Loucy (cell line): ENCODE measurements around the gene RNF17.

Experiments
- H2AFZ ChIP-seq: fragments of 200-600 bp; sonication (generic); 2 replicates; pipeline ENCODE4 v1.6.0; 2016; ENCODE audit warnings: antibody characterized with exemption, mild to moderate bottlenecking, low read length, moderate library complexity
- H3F3A ChIP-seq: fragments of 200-600 bp; 2 replicates; pipeline ENCODE4 v1.6.0; 2016; ENCODE audit warnings: antibody characterized with exemption, low read depth, mild to moderate bottlenecking
- H3K27me3 ChIP-seq: fragments of 200-600 bp; sonication (generic); 2 replicates; pipeline ENCODE4 v1.6.1; 2014; ENCODE audit warnings: low read length, mild to moderate bottlenecking; ENCODE audit not compliant: insufficient read depth, poor library complexity, severe bottlenecking
- H3K36me3 ChIP-seq: fragments of 200-600 bp; sonication (generic); 2 replicates; pipeline ENCODE4 v1.6.1; 2016; ENCODE audit warnings: low read length; ENCODE audit not compliant: insufficient read depth
- H3K4me1 ChIP-seq: fragments of 200-600 bp; sonication (generic); 2 replicates; pipeline ENCODE4 v1.5.1; 2014; ENCODE audit warnings: low read length, mild to moderate bottlenecking; ENCODE audit not compliant: insufficient read depth, poor library complexity, severe bottlenecking
- H3K4me2 ChIP-seq: fragments of 200-600 bp; sonication (generic); 2 replicates; pipeline ENCODE4 v1.6.0; 2014; ENCODE audit warnings: antibody characterized with exemption, low read length, low read depth, mild to moderate bottlenecking; ENCODE audit not compliant: poor library complexity, severe bottlenecking
- H3K4me3 ChIP-seq: fragments of 200-600 bp; sonication (generic); 2 replicates; pipeline ENCODE4 v1.5.1; 2014; ENCODE audit warnings: low read length, mild to moderate bottlenecking, mixed read lengths; ENCODE audit not compliant: poor library complexity, severe bottlenecking
- H3K79me2 ChIP-seq: fragments of 200-600 bp; sonication (generic); 2 replicates; pipeline ENCODE4 v1.6.1; 2014; ENCODE audit warnings: low read length; ENCODE audit not compliant: insufficient read depth
- H3K9ac ChIP-seq: fragments of 200-600 bp; sonication (generic); 2 replicates; pipeline ENCODE4 v1.6.0; 2014; ENCODE audit warnings: mild to moderate bottlenecking, low read depth, low read length, moderate library complexity; ENCODE audit not compliant: poor library complexity, severe bottlenecking
- H3K9me2 ChIP-seq: fragments of 200-600 bp; sonication (generic); replicated peaks from 2 replicates; pipeline ENCODE4 v1.6.1; 2016; ENCODE audit warnings: low read depth, low read length, mixed read lengths
- H3K9me3 ChIP-seq: fragments of 200-600 bp; sonication (generic); 2 replicates; pipeline ENCODE4 v1.6.1; 2014; ENCODE audit warnings: mild to moderate bottlenecking, antibody characterized with exemption, low read length, low read depth; ENCODE audit not compliant: insufficient read depth
- H4K20me1 ChIP-seq: fragments of 200-600 bp; sonication (generic); 2 replicates; pipeline ENCODE4 v1.6.0; 2014; ENCODE audit warnings: antibody characterized with exemption, low read length, mild to moderate bottlenecking; ENCODE audit not compliant: insufficient read depth, poor library complexity, severe bottlenecking
- EZH2phosphoT487 ChIP-seq: fragments of 200-600 bp; IDR thresholded peaks from 2 replicates; pipeline ENCODE4 v1.6.1; 2018; ENCODE audit warnings: antibody characterized with exemption, mild to moderate bottlenecking, moderate library complexity, borderline replicate concordance
- TF ChIP-seq, protein P1 (sequence below): fragments of 200-600 bp; sonication (generic); conservative IDR thresholded peaks from 2 replicates; pipeline ENCODE4 v1.5.1; 2014; ENCODE audit warnings: mild to moderate bottlenecking, antibody characterized with exemption, low read length

The RNF17 gene

DNA sequence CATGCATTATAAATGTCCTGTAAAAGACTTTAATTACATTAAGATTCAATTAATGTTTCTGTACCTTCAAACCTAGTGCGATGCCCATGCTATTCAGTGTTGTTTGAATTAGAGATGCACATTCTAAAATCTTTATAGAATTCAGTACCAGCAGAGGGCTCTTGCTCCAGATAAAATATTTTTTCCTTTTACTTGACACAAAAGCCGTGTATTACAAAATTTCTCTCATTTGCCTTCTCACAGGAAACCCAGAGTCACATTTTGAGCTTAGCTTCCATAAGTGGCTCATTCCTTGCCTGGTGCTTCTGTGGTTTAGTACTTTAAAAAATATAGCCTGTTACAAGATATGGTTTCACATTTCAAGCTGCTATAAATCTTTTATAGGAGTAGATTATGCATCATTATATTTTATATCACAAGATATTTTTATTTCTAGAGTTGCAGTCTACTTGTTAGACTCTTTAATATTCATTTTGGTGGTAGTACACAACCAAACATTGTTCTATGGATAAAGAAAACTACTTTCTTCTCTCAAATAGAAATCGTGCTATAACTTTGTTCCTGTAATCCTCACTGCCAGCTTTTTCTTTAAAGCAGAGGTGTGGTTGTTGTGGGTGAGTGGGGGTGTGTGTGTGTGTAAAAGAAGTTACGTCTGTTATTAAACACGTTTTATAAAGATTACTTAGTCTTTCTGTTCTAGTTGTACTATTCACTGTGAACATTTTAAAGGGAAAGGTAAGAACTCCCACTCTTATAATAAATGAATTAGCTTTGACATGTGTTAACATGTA, 101.4 kb downstream of the RNF17 start:
- Histone ChIP-seq H3K36me3 (no peaks in the 10 kb centered on the region), H3K79me2 (no peaks in the 10 kb centered on the region), H3K9me2 (no peaks in the 10 kb centered on the region), H2AFZ (peak overlapping the region; percentile 59; the same call in 1 of the 2 replicates), H3K9ac (peak overlapping the region; percentile 46), H3K4me1 (peaks cover 24% of the 10 kb centered on the region), H3K4me2 (peak overlapping the region; percentile 57), H3K4me3 (peak overlapping the region; percentile 51), H4K20me1 (no peaks in the 10 kb centered on the region), H3F3A (peaks cover 3% of the 10 kb centered on the region; the same call in 1 of the 2 replicates), H3K27me3 (no peaks in the 10 kb centered on the region), H3K9me3 (no peaks in the 10 kb centered on the region)
- TF ChIP-seq EZH2phosphoT487: no peak
- TF ChIP-seq, protein P1, sequence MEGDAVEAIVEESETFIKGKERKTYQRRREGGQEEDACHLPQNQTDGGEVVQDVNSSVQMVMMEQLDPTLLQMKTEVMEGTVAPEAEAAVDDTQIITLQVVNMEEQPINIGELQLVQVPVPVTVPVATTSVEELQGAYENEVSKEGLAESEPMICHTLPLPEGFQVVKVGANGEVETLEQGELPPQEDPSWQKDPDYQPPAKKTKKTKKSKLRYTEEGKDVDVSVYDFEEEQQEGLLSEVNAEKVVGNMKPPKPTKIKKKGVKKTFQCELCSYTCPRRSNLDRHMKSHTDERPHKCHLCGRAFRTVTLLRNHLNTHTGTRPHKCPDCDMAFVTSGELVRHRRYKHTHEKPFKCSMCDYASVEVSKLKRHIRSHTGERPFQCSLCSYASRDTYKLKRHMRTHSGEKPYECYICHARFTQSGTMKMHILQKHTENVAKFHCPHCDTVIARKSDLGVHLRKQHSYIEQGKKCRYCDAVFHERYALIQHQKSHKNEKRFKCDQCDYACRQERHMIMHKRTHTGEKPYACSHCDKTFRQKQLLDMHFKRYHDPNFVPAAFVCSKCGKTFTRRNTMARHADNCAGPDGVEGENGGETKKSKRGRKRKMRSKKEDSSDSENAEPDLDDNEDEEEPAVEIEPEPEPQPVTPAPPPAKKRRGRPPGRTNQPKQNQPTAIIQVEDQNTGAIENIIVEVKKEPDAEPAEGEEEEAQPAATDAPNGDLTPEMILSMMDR: peak; percentile 66

DNA sequence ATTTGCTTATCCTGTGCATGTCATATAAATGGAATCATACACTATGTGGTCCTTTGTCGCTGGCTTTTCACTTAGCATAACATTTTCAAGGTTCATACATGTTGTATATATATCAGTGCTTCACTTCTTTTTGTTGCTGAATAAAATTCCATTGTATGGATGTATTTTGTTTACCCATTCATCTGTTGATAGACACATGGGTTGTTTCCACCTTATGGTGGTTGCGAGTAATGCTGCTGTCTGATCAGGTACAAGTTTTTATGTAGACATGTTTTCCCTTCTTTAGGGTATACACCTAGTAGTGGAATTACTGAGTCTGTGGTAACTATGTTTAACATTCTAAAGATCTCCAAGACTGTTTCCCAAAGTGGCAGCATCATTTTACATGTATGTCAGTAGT, 102.5 kb downstream of the RNF17 start:
- Histone ChIP-seq H3K36me3 (no peaks in the 10 kb centered on the region), H3K27me3 (no peaks in the 10 kb centered on the region), H3K9me3 (no peaks in the 10 kb centered on the region), H2AFZ (no peak overlapping the region), H3K4me2 (no peak overlapping the region), H3K4me3 (no peak overlapping the region), H4K20me1 (no peaks in the 10 kb centered on the region), H3K9me2 (no peaks in the 10 kb centered on the region), H3K9ac (no peak overlapping the region), H3K4me1 (peaks cover 24% of the 10 kb centered on the region), H3F3A (peaks cover 3% of the 10 kb centered on the region; the same call in 1 of the 2 replicates), H3K79me2 (no peaks in the 10 kb centered on the region)
- TF ChIP-seq, protein P1: peak; percentile 26; the same call in 1 of the 2 replicates
- no peak for TF ChIP-seq EZH2phosphoT487

DNA sequence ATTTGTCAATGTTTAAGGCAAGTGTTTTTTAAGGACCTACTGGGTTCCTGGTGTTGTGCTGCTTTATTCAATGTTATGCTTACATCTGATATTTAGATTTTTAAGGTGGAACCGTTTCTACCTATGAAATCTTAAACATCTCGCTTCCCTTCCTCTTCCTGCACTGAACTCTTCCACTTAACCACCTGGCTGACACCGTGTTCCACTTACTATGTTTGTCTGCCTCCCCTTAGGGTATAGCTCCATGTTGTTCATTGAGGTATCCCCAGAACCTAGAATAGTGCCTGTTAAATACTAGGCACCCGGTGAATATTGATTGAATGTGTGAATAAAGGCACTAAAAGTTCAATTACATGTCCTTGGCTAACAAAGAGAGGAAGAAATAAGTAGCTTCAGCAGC, 104.9 kb downstream of the RNF17 start:
- peaks cover 24% of the 10 kb centered on the region for H3K4me1 ChIP-seq
- H4K20me1 ChIP-seq: no peaks in the 10 kb centered on the region
- no peak for TF ChIP-seq EZH2phosphoT487
- TF ChIP-seq, protein P1: no peak
- no peaks in the 10 kb centered on the region for H3K36me3 ChIP-seq
- H2AFZ ChIP-seq: peak overlapping the region; percentile 62
- H3K4me3 ChIP-seq: no peak overlapping the region
- peaks cover 3% of the 10 kb centered on the region; the same call in 1 of the 2 replicates for H3F3A ChIP-seq
- H3K4me2 ChIP-seq: peak overlapping the region; percentile 29
- H3K9me3 ChIP-seq: no peaks in the 10 kb centered on the region
- no peaks in the 10 kb centered on the region for H3K27me3 ChIP-seq
- no peak overlapping the region for H3K9ac ChIP-seq
- H3K9me2 ChIP-seq: no peaks in the 10 kb centered on the region
- H3K79me2 ChIP-seq: no peaks in the 10 kb centered on the region
